GM23338 (cell line): ENCODE data around the gene CFAP251. TPM values are rescaled to one million over a fixed set of nuclear protein-coding genes. Genes with fewer than 3 reads are reported as not detected.

Experiments used
- ATAC-seq: fragments of 200-7000 bp; cut with Tn5 transposase; 3 replicates; pipeline ENCODE4 v1.9.1; 2020
- DNase-seq: peaks from one replicate; pipeline ENCODE4 v3.0.0-alpha.2; 2015; ENCODE audit warnings: low spot score
- H2AFZ ChIP-seq: fragments of 200-600 bp; sonication (generic); 2 replicates; pipeline ENCODE4 v1.8.0; 2016; ENCODE audit warnings: antibody characterized with exemption, mild to moderate bottlenecking, moderate library complexity
- H3F3A ChIP-seq: fragments of 200-600 bp; sonication (generic); replicated peaks from 2 replicates; pipeline ENCODE4 v1.8.0; 2017; ENCODE audit warnings: antibody characterized with exemption, mixed run types, low read depth
- H3K27ac ChIP-seq: fragments of 200-600 bp; sonication (generic); 2 replicates; pipeline ENCODE4 v1.6.1; 2016; ENCODE audit warnings: low read depth
- H3K27me3 ChIP-seq: fragments of 200-600 bp; sonication (generic); 2 replicates; pipeline ENCODE4 v1.8.0; 2016; ENCODE audit warnings: mild to moderate bottlenecking, mixed run types, moderate library complexity; ENCODE audit not compliant: insufficient read depth
- H3K36me3 ChIP-seq: fragments of 200-600 bp; sonication (generic); 2 replicates; pipeline ENCODE4 v1.8.0; 2016; ENCODE audit warnings: mild to moderate bottlenecking; ENCODE audit not compliant: insufficient read depth
- H3K4me1 ChIP-seq: fragments of 200-600 bp; sonication (generic); 2 replicates; pipeline ENCODE4 v1.8.0; 2016; ENCODE audit warnings: mild to moderate bottlenecking, moderate library complexity; ENCODE audit not compliant: insufficient read depth
- H3K4me2 ChIP-seq: fragments of 200-600 bp; sonication (generic); 2 replicates; pipeline ENCODE4 v1.7.1; 2017; ENCODE audit warnings: mixed run types
- H3K4me3 ChIP-seq: fragments of 200-600 bp; sonication (generic); 2 replicates; pipeline ENCODE4 v1.6.1; 2016; ENCODE audit warnings: mixed run types
- H3K79me2 ChIP-seq: fragments of 200-600 bp; sonication (generic); replicated peaks from 2 replicates; pipeline ENCODE4 v1.8.0; 2017; ENCODE audit warnings: mild to moderate bottlenecking; ENCODE audit not compliant: insufficient read depth
- H3K9me2 ChIP-seq: fragments of 200-600 bp; sonication (generic); 2 replicates; pipeline ENCODE4 v1.8.0; 2017; ENCODE audit not compliant: insufficient read depth
- H4K20me1 ChIP-seq: fragments of 200-600 bp; sonication (generic); replicated peaks from 2 replicates; pipeline ENCODE4 v1.8.0; 2017; ENCODE audit warnings: mild to moderate bottlenecking; ENCODE audit not compliant: insufficient read depth
- H3K27ac Mint-ChIP-seq: 2 replicates; pipeline ENCODE4 v1.8.0; 2020; ENCODE audit warnings: inconsistent platforms, mild to moderate bottlenecking, moderate library complexity, mixed read lengths
- H3K27me3 Mint-ChIP-seq: 3 replicates; pipeline ENCODE4 v1.8.0; 2022; ENCODE audit warnings: low read depth, mild to moderate bottlenecking, moderate library complexity, mixed read lengths, inconsistent platforms; ENCODE audit not compliant: insufficient read depth, poor library complexity
- H3K36me3 Mint-ChIP-seq: 3 replicates; pipeline ENCODE4 v1.8.0; 2021; ENCODE audit warnings: low read depth, mild to moderate bottlenecking, inconsistent platforms, moderate library complexity, mixed read lengths
- H3K4me1 Mint-ChIP-seq: 3 replicates; pipeline ENCODE4 v1.8.0; 2020; ENCODE audit warnings: mild to moderate bottlenecking, inconsistent platforms, mixed read lengths
- H3K4me3 Mint-ChIP-seq: 3 replicates; pipeline ENCODE4 v1.8.0; 2021; ENCODE audit warnings: moderate library complexity, mild to moderate bottlenecking, inconsistent platforms, mixed read lengths
- H3K9me3 Mint-ChIP-seq: 3 replicates; pipeline ENCODE4 v1.8.0; 2020; ENCODE audit warnings: moderate library complexity, mild to moderate bottlenecking, inconsistent platforms, mixed read lengths
- CREB1 ChIP-seq: fragments of 250-450 bp; sonication (Bioruptor Pico); IDR thresholded peaks from 2 replicates; pipeline ENCODE4 v1.5.0; 2020; ENCODE audit warnings: low read depth, mild to moderate bottlenecking, moderate library complexity
- CTCF ChIP-seq, 2 experiments: fragments of 200-600 bp in 1 of 2; sonication (generic) in 1 of 2; conservative IDR thresholded peaks; 2 replicates each; pipeline versions ENCODE4 v1.5.1 to v1.6.1; 2016 to 2017; ENCODE audit warnings: antibody characterized with exemption in 2 of 2, low read depth in 2 of 2, mild to moderate bottlenecking in 2 of 2, moderate library complexity in 1 of 2
- ETS1 ChIP-seq: IDR thresholded peaks from 2 replicates; pipeline ENCODE4 v1.6.1; 2016; ENCODE audit warnings: antibody characterized with exemption
- EZH2 ChIP-seq: fragments of 200-600 bp; sonication (generic); IDR thresholded peaks from one replicate; pipeline ENCODE4 v1.8.0; 2017; ENCODE audit warnings: antibody characterized with exemption, mild to moderate bottlenecking, low read depth; ENCODE audit not compliant: unreplicated experiment
- EZH2phosphoT487 ChIP-seq: fragments of 200-600 bp; sonication (generic); IDR thresholded peaks from one replicate; pipeline ENCODE4 v1.8.1; 2018; ENCODE audit warnings: antibody characterized with exemption; ENCODE audit not compliant: unreplicated experiment
- JUNB ChIP-seq: IDR thresholded peaks from one replicate; pipeline ENCODE4 v1.6.1; 2016; ENCODE audit warnings: antibody characterized with exemption; ENCODE audit not compliant: unreplicated experiment
- NANOG ChIP-seq: IDR thresholded peaks from 2 replicates; pipeline ENCODE4 v1.6.1; 2016; ENCODE audit warnings: antibody characterized with exemption, borderline replicate concordance
- POLR2AphosphoS5 ChIP-seq: IDR thresholded peaks from 2 replicates; pipeline ENCODE4 v1.6.1; 2016; ENCODE audit warnings: antibody characterized with exemption, low read depth
- REST ChIP-seq: IDR thresholded peaks from one replicate; pipeline ENCODE4 v1.6.1; 2018; ENCODE audit warnings: antibody characterized with exemption; ENCODE audit not compliant: unreplicated experiment
- STAT1 ChIP-seq: IDR thresholded peaks from one replicate; pipeline ENCODE4 v1.6.1; 2016; ENCODE audit warnings: antibody characterized with exemption; ENCODE audit not compliant: unreplicated experiment
- ZNF114 ChIP-seq: fragments of 250-450 bp; sonication (Bioruptor Pico); IDR thresholded peaks from 2 replicates; pipeline ENCODE4 v1.5.0; 2020; ENCODE audit warnings: mild to moderate bottlenecking, moderate library complexity
- ZNF331 ChIP-seq: fragments of 250-450 bp; sonication (Bioruptor Pico); IDR thresholded peaks from 2 replicates; pipeline ENCODE4 v1.5.0; 2020; ENCODE audit warnings: low read depth, mild to moderate bottlenecking, moderate library complexity
- ZNF462 ChIP-seq: fragments of 250-450 bp; sonication (Bioruptor Pico); IDR thresholded peaks from 2 replicates; pipeline ENCODE4 v1.5.0; 2020; ENCODE audit warnings: mild to moderate bottlenecking, moderate library complexity
- polyA plus RNA-seq: library from polyadenylated mRNA; unstranded; fragments of >200 nt; fragmentation: Nextera tagmentation; extraction: Ambion mirVana; gene quantifications from 2 replicates; pipeline ENCODE4 v1.2.1, GENCODE V29; 2016
- total RNA-seq: library from RNA; depleted of rRNA; stranded (reverse); fragments of >200 nt; shearing (Covaris generic); gene quantifications from 2 replicates; pipeline ENCODE4 v1.2.3, GENCODE V29; 2014

The CFAP251 gene
- total and polyA plus RNA-seq, 2 experiments from 2014 or later, result 1.4 to 2.5 TPM

- Mint-ChIP-seq H3K27me3 (peaks cover 10% of the 10 kb centered on the region), H3K4me1 (peaks cover 14% of the 10 kb centered on the region), H3K27ac (no peak overlapping the region)
These were observed 42.1 kb downstream of the CFAP251 start for GRCh38 chr12:121960541-121960940.

More at GRCh38 chr12:121960541-121960940, 42.1 kb downstream of the CFAP251 start:
- Histone ChIP-seq H3K4me2 (no peak overlapping the region), H3F3A (peaks cover 8% of the 10 kb centered on the region; the same call in 1 of the 2 replicates), H4K20me1 (no peaks in the 10 kb centered on the region), H3K27ac (no peak overlapping the region), H3K27me3 (no peaks in the 10 kb centered on the region), H3K4me1 (peaks cover 15% of the 10 kb centered on the region), H3K4me3 (no peak overlapping the region), H3K36me3 (no peaks in the 10 kb centered on the region), H2AFZ (peak overlapping the region; percentile 74), H3K9me2 (no peaks in the 10 kb centered on the region), H3K79me2 (no peaks in the 10 kb centered on the region)
- Mint-ChIP-seq H3K36me3 (no peaks in the 10 kb centered on the region), H3K4me3 (no peak overlapping the region), H3K9me3 (no peaks in the 10 kb centered on the region)
- ATAC-seq (no peak), DNase-seq (no peak)
- no peak for TF ChIP-seq STAT1
- TF ChIP-seq POLR2AphosphoS5, result no peak
- TF ChIP-seq NANOG, result no peak
- TF ChIP-seq EZH2phosphoT487, result no peak
- no peak for TF ChIP-seq ZNF462 (CRISPR knock-in tag)
- TF ChIP-seq ZNF114 (CRISPR knock-in tag), result no peak
- no peak for TF ChIP-seq JUNB
- no peak for TF ChIP-seq ETS1
- no peak for TF ChIP-seq REST
- no peak for TF ChIP-seq CTCF (conservative IDR thresholded peaks at IDR 0.05; ENCODE audit: low read depth in 2 of 2)
- no peak for TF ChIP-seq EZH2
- TF ChIP-seq CREB1 (CRISPR knock-in tag), result no peak
- no peak for TF ChIP-seq ZNF331
